ENCODE data around the gene SMIM44. TPM values are rescaled to one million over a fixed set of nuclear protein-coding genes. Genes with fewer than 3 reads are reported as not detected.

The SMIM44 gene
- polyA plus RNA-seq, 1 experiment = not detected

DNA sequence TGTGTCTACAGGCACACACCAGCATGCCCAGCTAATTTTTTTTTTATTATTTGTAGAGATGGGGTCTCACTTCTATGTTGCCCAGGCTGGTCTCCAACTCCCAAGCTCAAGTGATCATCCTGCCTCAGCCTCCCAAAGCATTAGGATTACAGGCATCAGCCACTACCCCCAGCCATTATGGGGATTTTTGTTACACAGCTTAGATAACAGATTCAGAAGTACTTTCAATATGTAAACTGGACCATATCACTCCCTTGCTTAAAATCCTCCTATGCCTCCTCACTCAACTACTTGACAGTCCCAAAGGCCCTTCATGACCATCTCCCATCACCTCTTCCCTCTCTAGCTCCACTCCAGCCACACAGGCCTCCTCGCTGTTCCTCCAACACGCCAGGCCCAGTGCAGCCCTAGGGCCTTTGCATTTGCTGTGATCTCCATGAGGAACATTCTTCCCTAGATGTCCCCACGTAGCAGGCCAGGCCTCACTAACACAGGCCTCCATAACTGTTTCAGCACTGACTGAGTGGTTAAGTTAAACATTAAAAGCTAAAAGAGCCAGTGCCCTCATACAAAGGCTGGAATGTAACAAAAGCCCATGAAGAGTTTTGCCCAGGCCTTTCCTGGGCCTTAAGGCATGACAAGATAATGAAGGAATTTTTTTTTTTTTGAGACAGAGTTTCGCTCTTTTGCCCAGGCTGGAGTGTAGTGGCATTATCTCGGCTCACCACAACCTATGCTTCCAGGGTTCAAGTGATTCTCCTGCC, 14.7 kb upstream of the SMIM44 start:
- ChIA-PET CTCF (interaction anchor here (1.1 to 2.1 kb wide), 4 partner anchors 10 to 18 kb away, joined by 3 to 5 read pairs (median 4); partner anchors contain the start of gene SMIM44), POLR2A (no interaction called here)
- TF ChIP-seq, protein P1, sequence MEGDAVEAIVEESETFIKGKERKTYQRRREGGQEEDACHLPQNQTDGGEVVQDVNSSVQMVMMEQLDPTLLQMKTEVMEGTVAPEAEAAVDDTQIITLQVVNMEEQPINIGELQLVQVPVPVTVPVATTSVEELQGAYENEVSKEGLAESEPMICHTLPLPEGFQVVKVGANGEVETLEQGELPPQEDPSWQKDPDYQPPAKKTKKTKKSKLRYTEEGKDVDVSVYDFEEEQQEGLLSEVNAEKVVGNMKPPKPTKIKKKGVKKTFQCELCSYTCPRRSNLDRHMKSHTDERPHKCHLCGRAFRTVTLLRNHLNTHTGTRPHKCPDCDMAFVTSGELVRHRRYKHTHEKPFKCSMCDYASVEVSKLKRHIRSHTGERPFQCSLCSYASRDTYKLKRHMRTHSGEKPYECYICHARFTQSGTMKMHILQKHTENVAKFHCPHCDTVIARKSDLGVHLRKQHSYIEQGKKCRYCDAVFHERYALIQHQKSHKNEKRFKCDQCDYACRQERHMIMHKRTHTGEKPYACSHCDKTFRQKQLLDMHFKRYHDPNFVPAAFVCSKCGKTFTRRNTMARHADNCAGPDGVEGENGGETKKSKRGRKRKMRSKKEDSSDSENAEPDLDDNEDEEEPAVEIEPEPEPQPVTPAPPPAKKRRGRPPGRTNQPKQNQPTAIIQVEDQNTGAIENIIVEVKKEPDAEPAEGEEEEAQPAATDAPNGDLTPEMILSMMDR (IDR thresholded peaks at IDR 0.05; ENCODE audit: insufficient read depth, low read depth, low read length) = no peak
- Histone ChIP-seq H3K27me3 (ENCODE audit: control insufficient read depth, insufficient read depth, low read length) (no peaks in the 10 kb centered on the region), H3K36me3 (ENCODE audit: control insufficient read depth, insufficient read depth, low read length) (peaks cover 13% of the 10 kb centered on the region), H3K4me3 (ENCODE audit: low read depth, low read length) (no peak overlapping the region)
- DNase-seq (ENCODE audit: low read depth) = no peak

DNA sequence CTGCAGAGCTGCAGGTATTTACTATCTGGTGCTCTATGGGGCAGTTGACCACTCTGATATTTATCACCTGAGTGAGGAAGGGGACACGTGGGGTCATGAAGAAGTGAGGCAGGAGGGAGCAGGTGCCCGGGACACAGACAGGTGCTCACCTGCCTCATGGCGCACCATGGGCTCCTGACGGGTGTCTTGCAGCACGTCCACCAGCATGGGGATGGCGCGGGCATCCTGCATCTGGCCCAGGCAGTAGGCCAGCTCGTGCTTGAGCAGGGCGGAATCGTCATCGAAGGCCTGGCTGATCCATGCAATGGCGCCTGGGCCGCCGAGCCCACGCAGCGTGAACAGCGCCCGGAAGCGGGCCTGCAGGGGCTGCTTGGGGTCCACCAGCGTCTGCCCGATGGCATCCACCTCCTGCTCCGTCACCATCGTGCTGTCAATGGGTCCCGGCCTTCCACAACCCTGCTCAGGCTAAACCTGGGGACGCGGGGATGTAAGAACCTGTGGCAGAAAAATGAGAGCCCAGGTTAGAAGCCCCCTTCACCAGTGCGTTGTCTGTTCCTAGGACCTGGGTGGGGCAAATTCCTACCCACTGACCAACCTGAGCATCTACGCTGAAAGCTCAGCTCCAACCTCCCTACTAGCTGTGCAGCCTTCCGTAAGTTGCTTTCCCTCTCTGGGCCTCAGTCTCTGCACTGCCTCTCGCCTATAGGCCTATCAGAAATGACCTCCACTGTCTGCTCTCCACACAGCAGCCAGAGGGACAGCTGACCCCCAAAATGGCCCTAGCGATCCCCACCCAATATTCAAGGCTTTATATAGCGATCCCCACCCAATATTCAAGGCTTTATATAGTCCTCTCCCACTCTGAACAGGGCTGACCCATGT, 13.4 kb upstream of the SMIM44 start:
- peaks cover 14% of the 10 kb centered on the region for H3K36me3 ChIP-seq (ENCODE audit: control insufficient read depth, insufficient read depth, low read length)
- ChIA-PET CTCF (interaction anchor here (1.1 to 2.1 kb wide), 4 partner anchors 9 to 19 kb away, joined by 3 to 5 read pairs (median 4); partner anchors contain the start of gene SMIM44), POLR2A (no interaction called here)
- no peak for DNase-seq (ENCODE audit: low read depth)
- no peak overlapping the region for H3K4me3 ChIP-seq (ENCODE audit: low read depth, low read length)
- TF ChIP-seq, protein P1 (IDR thresholded peaks at IDR 0.05; ENCODE audit: insufficient read depth, low read depth, low read length) = no peak
- no peaks in the 10 kb centered on the region for H3K27me3 ChIP-seq (ENCODE audit: control insufficient read depth, insufficient read depth, low read length)

DNA sequence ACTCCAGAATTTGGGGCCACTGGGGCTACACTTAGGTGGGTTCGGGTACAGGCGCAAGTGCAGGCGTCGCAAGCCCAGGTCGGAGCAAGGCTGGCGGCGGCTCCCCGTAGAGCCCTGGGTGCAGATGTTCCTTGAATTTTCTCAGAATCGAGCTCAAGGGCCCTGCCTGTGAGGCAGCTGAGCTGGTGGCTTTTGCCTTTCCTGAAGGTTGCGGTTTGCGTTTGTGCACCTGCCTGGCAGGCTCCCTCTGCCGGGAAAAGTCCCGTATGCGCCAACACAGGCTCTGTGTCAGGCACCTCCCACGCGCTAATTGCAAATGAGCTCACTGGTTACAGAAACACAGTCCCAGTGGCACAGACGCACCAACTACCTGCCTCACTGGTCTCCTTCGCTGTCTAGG, 11.3 kb upstream of the SMIM44 start:
- DNase-seq (ENCODE audit: low read depth) = no peak
- ChIA-PET POLR2A (no interaction called here), CTCF (interaction anchor here (0.6 to 2.2 kb wide), 4 partner anchors 9 to 190 kb away, joined by 3 to 9 read pairs (median 4); no protein-coding TSS in a partner anchor)
- no peaks in the 10 kb centered on the region for H3K27me3 ChIP-seq (ENCODE audit: control insufficient read depth, insufficient read depth, low read length)
- no peak overlapping the region for H3K4me3 ChIP-seq (ENCODE audit: low read depth, low read length)
- H3K36me3 ChIP-seq (ENCODE audit: control insufficient read depth, insufficient read depth, low read length) = peaks cover 14% of the 10 kb centered on the region
- TF ChIP-seq, protein P1 (IDR thresholded peaks at IDR 0.05; ENCODE audit: insufficient read depth, low read depth, low read length) = no peak

DNA sequence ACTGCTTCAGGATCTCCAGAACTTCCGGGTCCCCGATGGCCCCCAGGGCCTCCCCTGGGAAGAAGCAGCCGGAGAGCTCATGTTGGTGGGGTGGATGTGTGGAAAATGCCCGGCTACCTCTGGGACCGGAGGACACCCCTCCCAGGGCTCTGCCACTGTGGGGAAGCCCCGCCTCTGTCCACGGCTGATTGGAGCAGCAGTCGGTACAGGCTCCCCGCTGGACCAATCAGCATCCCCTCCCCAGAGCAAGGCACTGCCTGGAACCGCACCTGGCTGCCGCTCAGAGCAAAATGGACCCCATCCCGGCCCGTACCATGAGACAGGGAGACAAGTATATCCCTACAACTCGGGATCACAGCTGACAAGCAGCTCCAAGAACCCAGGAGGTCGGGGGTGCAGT, 10.8 kb upstream of the SMIM44 start:
- TF ChIP-seq, protein P1 (IDR thresholded peaks at IDR 0.05; ENCODE audit: insufficient read depth, low read depth, low read length) = no peak
- ChIA-PET CTCF (interaction anchor here (0.6 to 2.2 kb wide), 4 partner anchors 9 to 189 kb away, joined by 3 to 9 read pairs (median 4); no protein-coding TSS in a partner anchor), POLR2A (no interaction called here)
- no peaks in the 10 kb centered on the region for H3K27me3 ChIP-seq (ENCODE audit: control insufficient read depth, insufficient read depth, low read length)
- no peak overlapping the region for H3K4me3 ChIP-seq (ENCODE audit: low read depth, low read length)
- peaks cover 14% of the 10 kb centered on the region for H3K36me3 ChIP-seq (ENCODE audit: control insufficient read depth, insufficient read depth, low read length)
- no peak for DNase-seq (ENCODE audit: low read depth)

DNA sequence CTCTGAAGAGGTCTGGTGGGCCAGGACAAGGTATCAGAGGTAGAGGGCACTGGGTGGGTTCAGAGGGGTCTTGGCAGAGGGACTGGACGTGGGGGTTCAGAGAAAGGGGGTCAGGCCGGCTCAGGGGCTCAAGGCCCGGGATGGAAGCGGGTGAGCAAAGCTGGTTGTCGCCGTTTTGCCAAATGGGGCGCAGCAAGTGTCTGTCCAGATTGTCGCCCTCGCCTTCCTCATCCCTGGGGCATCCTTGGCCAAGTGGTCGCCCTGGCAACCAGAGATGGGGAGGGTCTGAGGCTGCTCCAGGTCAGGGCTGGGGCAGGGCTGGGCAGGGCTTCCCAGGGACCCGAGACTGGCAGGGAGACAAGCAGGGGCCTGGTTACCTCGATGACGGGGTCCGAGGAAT, 10.4 kb upstream of the SMIM44 start:
- Histone ChIP-seq H3K36me3 (ENCODE audit: control insufficient read depth, insufficient read depth, low read length) (peaks cover 14% of the 10 kb centered on the region), H3K27me3 (ENCODE audit: control insufficient read depth, insufficient read depth, low read length) (no peaks in the 10 kb centered on the region), H3K4me3 (ENCODE audit: low read depth, low read length) (no peak overlapping the region)
- TF ChIP-seq, protein P1 (IDR thresholded peaks at IDR 0.05; ENCODE audit: insufficient read depth, low read depth, low read length) = no peak
- POLR2A ChIA-PET = no interaction called here
- no peak for DNase-seq (ENCODE audit: low read depth)
- CTCF ChIA-PET = interaction anchor here (2.2 kb wide), 1 partner anchor 8 kb away, joined by 9 read pairs; no protein-coding TSS in a partner anchor

Data from BJ (cell line).